ENCODE measurements around the gene CLTB.
"Not testable (repeated sequence)": the region's sequence is repeated elsewhere in the genome, so short reads cannot be mapped to it uniquely, and the experiment has no call there.

CLTB gene

GRCh38 chr5:176426876-176427275 is 10.5 kb upstream of the CLTB start:
- no peak for DNase-seq

- no peak for DNase-seq
These were observed 9.5 kb upstream of the CLTB start for GRCh38 chr5:176425791-176426190.

DNA sequence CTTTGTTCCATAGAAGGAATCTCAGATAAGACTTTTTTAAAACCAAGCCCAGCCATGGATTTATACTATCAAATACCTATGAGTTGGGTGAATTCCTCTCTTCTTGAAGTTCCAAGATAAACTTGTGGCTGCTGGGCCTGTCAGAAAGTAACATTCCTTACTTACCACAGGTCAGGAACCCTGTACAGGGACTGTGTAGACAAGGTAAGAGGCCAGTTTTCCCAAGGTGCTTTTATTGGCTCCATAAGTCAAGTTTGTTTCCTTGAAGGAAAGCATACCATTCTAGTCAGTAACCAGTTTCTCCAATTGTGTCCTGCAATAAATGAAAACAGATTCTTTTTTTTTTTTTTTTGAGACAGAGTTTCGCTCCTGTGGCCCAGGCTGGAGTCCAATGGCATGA is 8.8 kb upstream of the CLTB start:
- no peak for DNase-seq

GRCh38 chr5:176424181-176424580 is 7.8 kb upstream of the CLTB start:
- DNase-seq: no peak

- DNase-seq: no peak
These were observed 4.7 kb upstream of the CLTB start for GRCh38 chr5:176420972-176421544.

DNA sequence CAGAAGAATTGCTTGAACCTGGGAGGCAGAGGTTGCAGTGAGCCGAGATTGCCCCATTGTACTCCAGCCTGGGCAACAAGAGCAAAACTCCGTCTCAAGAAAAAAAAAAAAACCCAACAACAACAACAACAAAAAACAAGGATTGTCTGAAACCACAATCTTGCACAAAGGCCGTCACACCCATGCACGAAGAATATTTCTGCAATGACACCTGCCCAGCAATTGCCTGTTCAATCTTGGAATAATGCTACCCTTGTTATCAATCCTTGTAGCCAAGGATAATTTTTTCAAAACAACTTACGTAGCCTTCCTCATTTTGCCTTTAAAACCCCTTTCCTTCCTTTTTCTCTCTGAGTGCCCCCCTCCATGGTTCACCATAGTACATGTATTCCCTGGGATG is 3.7 kb upstream of the CLTB start:
- no peak for DNase-seq

DNA sequence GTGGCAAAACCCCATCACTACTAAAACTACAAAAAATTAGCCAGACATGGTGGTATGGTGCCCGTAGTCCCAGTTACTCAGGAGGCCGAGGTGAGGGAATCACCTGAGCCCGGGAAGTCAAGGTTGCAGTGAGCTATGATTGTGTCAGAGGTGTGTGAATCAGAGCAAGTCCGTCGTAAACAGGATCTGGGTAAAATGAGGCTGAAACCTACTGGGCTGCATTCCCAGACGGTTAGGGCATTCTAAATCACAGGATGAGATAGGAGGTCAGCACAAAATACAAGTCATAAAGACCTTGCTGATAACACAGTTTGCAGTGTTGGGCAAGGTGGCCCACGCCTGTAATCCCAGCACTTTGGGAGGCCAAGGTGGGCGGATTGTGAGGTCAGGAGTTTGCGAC is 1.9 kb upstream of the CLTB start:
- DNase-seq: no peak

- DNase-seq: no peak
These were observed 626 bp upstream of the CLTB start for GRCh38 chr5:176416965-176417364.

GRCh38 chr5:176415240-176415951 is 943 bp downstream of the CLTB start:
- DNase-seq: no peak

- DNase-seq: no peak
These were observed 1.6 kb downstream of the CLTB start for GRCh38 chr5:176414704-176415103.

- no peak for DNase-seq
These were observed 2.6 kb downstream of the CLTB start for GRCh38 chr5:176413709-176414191.

DNA sequence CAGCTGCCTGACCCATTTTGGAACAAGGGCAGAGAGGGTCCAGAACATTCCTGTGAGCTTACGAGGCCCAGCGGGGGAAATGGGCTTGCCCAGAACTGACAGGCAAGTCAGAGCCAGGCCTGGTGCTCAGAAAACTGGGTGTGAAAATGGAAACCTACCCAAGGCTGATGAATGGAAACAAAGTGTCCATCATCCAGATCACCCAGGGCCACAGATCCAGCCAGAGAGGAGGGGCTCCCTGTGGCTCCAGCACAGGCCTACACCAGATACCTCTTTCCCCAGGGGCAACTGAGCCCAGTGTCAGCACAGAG is 3.1 kb downstream of the CLTB start:
- DNase-seq: no peak

- DNase-seq: no peak
These were observed 3.7 kb downstream of the CLTB start for GRCh38 chr5:176412517-176413254.

DNA sequence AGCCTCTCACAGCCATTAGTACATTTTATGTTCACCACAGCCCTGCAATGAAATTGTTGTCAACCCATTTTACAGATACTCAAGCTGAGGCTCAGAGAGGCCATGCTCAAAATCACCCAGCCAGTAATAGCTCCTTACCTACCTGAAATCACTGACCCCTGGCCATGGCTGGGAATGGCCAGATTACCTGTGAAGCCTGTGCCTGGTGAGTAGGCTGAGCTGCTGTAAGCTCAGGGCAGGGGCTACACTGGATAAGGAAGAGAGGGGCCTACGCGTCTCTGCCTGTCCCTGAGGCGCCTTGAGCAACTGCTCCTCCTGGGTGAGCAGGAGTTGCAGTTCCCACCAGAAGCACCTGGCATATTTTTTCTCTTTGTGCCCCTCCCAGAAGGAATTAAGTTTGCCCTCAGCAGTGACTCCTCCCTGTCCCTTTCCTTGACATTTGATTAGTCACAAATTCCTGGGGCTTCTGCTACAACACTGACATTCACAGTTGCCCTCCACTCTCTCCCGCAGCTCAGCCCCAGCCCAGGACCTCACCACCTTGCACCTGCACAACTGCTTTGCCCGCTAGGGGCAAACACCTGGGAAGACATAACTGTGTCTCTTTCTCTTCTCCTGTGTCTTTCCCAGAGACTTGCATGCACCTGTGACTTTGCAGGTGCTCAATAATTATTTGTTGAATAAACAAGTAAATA is 5.7 kb downstream of the CLTB start:
- no peak for DNase-seq

DNA sequence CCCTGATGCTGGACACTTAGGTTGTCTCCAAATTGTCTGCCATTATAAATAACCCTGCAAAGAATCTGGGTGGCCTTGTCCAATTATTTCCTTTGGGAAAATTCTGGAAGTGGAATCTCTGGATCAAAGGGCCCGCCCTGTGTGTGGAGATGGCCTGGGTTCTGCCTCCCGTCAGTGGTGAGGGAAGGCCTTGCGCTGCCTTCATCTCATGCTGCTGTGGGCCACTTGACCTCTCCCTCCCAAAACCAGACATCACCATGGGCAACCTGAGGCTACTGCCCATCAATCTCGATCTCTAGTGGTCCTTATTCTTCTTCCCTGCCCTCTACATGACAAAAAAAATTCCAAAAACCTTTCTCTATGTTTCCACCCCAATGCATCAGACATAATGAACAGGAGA is 6.6 kb downstream of the CLTB start:
- DNase-seq: no peak

DNA sequence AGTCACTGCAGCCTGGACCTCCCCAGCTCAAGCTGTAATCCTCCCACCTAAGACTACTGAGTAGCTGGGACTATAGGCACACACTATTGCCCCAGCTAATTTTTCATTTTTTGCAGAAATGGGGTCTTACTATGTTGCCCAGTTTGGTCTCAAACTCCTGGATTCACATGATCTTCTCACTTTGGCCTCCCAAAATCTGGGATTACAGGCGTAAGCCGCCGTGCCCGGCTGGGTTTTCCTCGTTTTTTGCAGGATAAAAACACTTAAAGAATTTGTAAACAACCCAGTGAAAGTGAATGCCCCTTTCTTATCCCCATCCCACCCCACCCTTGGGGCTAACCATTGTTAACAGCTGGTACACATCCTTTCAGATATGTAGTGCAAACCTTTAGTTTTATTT is 7.7 kb downstream of the CLTB start:
- no peak for DNase-seq

DNA sequence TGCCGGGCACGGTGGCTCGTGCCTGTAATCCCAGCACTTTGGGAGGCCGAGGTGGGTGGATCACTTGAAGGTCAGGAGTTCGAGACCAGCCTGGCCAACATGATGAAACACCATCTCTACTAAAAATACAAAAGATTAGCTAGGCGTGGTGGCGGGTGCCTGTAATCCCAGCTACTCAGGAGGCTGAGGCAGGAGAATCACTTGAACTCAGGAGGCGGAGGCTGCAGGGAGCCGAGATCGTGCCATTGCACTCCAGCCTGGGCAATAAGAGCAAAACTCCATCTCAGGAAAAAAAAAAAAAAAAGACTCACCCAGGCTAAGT is 8.1 kb downstream of the CLTB start:
- DNase-seq: not testable (repeated sequence)

DNA sequence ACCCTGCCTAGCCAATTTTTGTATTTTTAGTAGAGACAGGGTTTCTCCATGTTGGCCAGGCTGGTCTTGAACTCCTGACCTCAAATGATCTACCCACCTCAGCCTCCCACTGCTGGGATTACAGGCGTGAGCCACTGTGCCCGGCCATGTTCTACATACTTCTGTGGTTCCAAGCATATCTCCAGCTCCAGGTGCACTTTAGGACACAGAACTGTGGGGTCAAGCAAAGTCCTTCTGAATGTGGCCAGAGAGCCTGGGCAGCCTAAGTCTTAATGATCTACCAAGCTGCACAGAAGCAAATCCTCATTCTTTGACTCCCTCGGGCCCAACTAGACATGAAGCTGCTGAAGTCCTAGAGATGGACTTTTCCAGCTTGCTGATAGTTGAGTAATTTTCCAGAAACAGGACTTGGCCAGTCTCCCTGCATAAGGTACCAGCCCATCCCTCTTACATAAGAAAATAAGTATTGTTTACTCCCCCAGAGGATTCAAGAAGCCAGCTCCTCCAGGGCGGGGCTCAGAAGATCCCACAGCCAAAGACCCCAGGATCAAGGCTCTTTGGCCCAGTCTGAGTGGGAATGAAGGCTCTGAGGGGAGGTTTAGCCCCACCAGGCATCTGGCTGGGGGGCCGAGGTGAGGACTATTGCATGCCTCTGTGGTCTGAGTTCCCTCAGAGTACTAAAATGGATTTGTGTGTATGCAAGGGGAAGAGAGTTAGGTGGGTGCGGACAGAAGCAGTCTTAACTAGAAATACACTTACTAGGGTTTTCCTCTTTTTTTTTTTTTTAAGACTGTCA is 8.7 kb downstream of the CLTB start:
- DNase-seq: no peak

GRCh38 chr5:176406436-176407052 is 9.8 kb downstream of the CLTB start:
- DNase-seq: no peak

- DNase-seq: no peak
These were observed 10.5 kb downstream of the CLTB start for GRCh38 chr5:176405656-176406435.

DNA sequence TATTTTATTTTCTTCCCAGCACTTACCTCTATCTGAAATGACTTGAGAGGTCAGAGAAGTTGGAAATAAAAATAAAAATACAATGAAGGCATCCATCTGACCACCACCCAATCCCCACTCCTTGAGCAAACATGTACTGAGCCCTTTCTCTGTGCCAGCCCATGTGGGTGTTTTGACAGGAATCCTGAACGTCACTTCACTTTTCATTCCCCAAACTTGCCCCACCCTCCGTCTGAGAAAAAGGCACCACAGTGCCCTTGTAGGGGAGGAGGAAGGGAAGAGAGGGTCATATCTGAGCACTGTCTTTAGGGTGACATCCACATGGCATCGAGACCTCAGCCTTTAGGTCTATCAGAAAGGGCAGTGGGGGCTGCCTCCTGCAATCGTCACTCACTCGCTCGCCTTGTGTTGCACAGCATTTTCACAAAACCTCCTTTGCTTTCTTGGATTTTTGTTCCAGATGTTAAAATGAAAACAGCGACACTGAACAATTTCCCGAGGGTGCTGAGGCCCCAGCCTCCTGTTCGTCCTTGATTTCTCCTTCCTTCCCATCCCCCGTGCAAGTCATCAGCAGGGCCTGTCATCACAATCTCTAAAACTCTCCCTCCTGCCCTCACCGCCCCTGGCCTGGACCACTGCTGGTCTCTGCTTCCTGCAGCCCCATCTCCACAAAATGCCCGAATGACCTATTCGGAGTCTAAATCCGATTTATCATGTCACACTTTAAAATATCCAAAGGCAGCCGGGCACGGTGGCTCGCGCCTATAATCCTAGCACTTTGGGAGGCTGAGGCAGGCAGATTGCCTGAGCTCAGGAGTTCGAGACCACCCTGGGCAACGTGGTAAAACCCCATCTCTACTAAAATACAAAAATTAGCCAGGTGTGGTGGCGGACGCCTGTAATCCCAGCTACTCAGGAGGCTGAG is 14.8 kb downstream of the CLTB start:
- DNase-seq: no peak
